ENCODE results near the gene RYR2. TPM values are rescaled to one million over a fixed set of nuclear protein-coding genes. Genes with fewer than 3 reads are reported as not detected.

The RYR2 gene
- total and polyA plus RNA-seq, 2 donors (not counting 1 experiment from before 2014, with no cell fraction given) = not detected

- H2AFZ ChIP-seq (ENCODE audit: insufficient read depth, low read depth, low read length, poor library complexity, severe bottlenecking) = no peak overlapping the region
- Mint-ChIP-seq H3K4me1 (no peaks in the 10 kb centered on the region), H3K27ac (no peak overlapping the region), H3K27me3 (no peaks in the 10 kb centered on the region), H3K9me3 (ENCODE audit: insufficient read depth) (peaks cover under 1% of the 10 kb centered on the region), H3K4me3 (no peak overlapping the region)
- H3K27ac ChIP-seq (ENCODE audit: low read length in 2 of 2) = no peak overlapping the region
- H3K79me2 ChIP-seq (ENCODE audit: control insufficient read depth, insufficient read depth, low read length) = no peaks in the 10 kb centered on the region
- ChIA-PET CTCF (no interaction called here), POLR2A (no interaction called here)
- H3K36me3 ChIP-seq (replicated peaks in 1 of 2; ENCODE audit: control extremely low read depth in 1 of 2, control insufficient read depth in 1 of 2, extremely low read depth in 1 of 2, insufficient read depth in 2 of 2, low read length in 1 of 2) = no peaks in the 10 kb centered on the region
- no peak for TF ChIP-seq EZH2 (IDR thresholded peaks at IDR 0.05; ENCODE audit: borderline replicate concordance, insufficient read depth, low read depth, low read length, poor library complexity, severe bottlenecking)
- TF ChIP-seq, protein P1, sequence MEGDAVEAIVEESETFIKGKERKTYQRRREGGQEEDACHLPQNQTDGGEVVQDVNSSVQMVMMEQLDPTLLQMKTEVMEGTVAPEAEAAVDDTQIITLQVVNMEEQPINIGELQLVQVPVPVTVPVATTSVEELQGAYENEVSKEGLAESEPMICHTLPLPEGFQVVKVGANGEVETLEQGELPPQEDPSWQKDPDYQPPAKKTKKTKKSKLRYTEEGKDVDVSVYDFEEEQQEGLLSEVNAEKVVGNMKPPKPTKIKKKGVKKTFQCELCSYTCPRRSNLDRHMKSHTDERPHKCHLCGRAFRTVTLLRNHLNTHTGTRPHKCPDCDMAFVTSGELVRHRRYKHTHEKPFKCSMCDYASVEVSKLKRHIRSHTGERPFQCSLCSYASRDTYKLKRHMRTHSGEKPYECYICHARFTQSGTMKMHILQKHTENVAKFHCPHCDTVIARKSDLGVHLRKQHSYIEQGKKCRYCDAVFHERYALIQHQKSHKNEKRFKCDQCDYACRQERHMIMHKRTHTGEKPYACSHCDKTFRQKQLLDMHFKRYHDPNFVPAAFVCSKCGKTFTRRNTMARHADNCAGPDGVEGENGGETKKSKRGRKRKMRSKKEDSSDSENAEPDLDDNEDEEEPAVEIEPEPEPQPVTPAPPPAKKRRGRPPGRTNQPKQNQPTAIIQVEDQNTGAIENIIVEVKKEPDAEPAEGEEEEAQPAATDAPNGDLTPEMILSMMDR (IDR thresholded peaks at IDR 0.05) = no peak
- H3K9ac ChIP-seq (ENCODE audit: low read length) = no peak overlapping the region
- H3K4me1 ChIP-seq (ENCODE audit: control insufficient read depth in 2 of 2, insufficient read depth in 2 of 2, low read length in 2 of 2) = no peaks in the 10 kb centered on the region
- intact Hi-C loops (cut with micrococcal nuclease) = no loop called here
- ATAC-seq (ENCODE audit: low read depth) (no peak), DNase-seq (no peak)
- no peak overlapping the region for H3K4me3 ChIP-seq (ENCODE audit: control extremely low read depth in 1 of 5, extremely low read depth in 1 of 5, insufficient read depth in 1 of 5, low read depth in 2 of 5, low read length in 4 of 5)
- no peaks in the 10 kb centered on the region for H3K27me3 ChIP-seq (replicated peaks in 1 of 4; ENCODE audit: control extremely low read depth in 1 of 4, control insufficient read depth in 3 of 4, insufficient read depth in 4 of 4, low read length in 3 of 4)
- no peaks in the 10 kb centered on the region for H4K20me1 ChIP-seq (ENCODE audit: control insufficient read depth, insufficient read depth, low read length, poor library complexity, severe bottlenecking)
- 96% methylated on average over 4 of the region's 6 CpGs for WGBS (ENCODE audit: insufficient coverage)
- no peak overlapping the region for H3K4me2 ChIP-seq (replicated peaks; ENCODE audit: low read depth, low read length, poor library complexity, severe bottlenecking)
- H3K9me3 ChIP-seq (ENCODE audit: control extremely low read depth in 1 of 3, control insufficient read depth in 2 of 3, insufficient read depth in 1 of 3, low read length in 2 of 3) = no peaks in the 10 kb centered on the region
Measured at GRCh38 chr1:237179503-237179902, 137.5 kb downstream of the RYR2 start.

DNA sequence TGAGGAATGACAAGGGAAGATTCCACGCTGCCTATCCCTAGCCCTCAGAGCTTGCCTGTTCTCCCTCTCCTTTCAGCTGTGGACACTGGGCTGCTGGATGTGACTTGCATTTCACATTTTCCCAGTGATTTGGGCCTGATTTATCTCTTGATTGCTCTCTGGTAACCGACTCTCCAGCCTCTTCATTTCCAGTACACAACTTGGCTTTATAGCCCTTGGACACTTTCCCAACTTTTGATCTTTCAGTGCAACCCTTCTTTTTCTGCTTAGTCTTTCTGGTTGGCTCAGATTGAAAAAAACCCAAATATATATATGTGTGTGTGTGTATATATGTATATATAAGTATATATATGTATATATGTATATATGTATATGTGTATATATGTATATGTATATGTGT, 138.3 kb downstream of the RYR2 start:
- Mint-ChIP-seq H3K9me3 (ENCODE audit: insufficient read depth) (no peaks in the 10 kb centered on the region), H3K4me1 (no peaks in the 10 kb centered on the region), H3K27me3 (no peaks in the 10 kb centered on the region), H3K4me3 (no peak overlapping the region), H3K27ac (no peak overlapping the region)
- H3K4me1 ChIP-seq (ENCODE audit: control insufficient read depth in 2 of 2, insufficient read depth in 2 of 2, low read length in 2 of 2) = no peaks in the 10 kb centered on the region
- no peaks in the 10 kb centered on the region for H3K9me3 ChIP-seq (ENCODE audit: control extremely low read depth in 1 of 3, control insufficient read depth in 2 of 3, insufficient read depth in 1 of 3, low read length in 2 of 3)
- ChIA-PET CTCF (no interaction called here), POLR2A (no interaction called here)
- DNase-seq (no peak), ATAC-seq (ENCODE audit: low read depth) (no peak)
- no peaks in the 10 kb centered on the region for H4K20me1 ChIP-seq (ENCODE audit: control insufficient read depth, insufficient read depth, low read length, poor library complexity, severe bottlenecking)
- H3K4me3 ChIP-seq (ENCODE audit: control extremely low read depth in 1 of 5, extremely low read depth in 1 of 5, insufficient read depth in 1 of 5, low read depth in 2 of 5, low read length in 4 of 5) = no peak overlapping the region
- no peaks in the 10 kb centered on the region for H3K79me2 ChIP-seq (ENCODE audit: control insufficient read depth, insufficient read depth, low read length)
- 58% methylated on average over 2 of the region's 2 CpGs for WGBS (ENCODE audit: insufficient coverage)
- H3K36me3 ChIP-seq (replicated peaks in 1 of 2; ENCODE audit: control extremely low read depth in 1 of 2, control insufficient read depth in 1 of 2, extremely low read depth in 1 of 2, insufficient read depth in 2 of 2, low read length in 1 of 2) = no peaks in the 10 kb centered on the region
- no peak overlapping the region for H2AFZ ChIP-seq (ENCODE audit: insufficient read depth, low read depth, low read length, poor library complexity, severe bottlenecking)
- no peak for TF ChIP-seq EZH2 (IDR thresholded peaks at IDR 0.05; ENCODE audit: borderline replicate concordance, insufficient read depth, low read depth, low read length, poor library complexity, severe bottlenecking)
- TF ChIP-seq, protein P1 (IDR thresholded peaks at IDR 0.05) = no peak
- H3K9ac ChIP-seq (ENCODE audit: low read length) = no peak overlapping the region
- H3K4me2 ChIP-seq (replicated peaks; ENCODE audit: low read depth, low read length, poor library complexity, severe bottlenecking) = no peak overlapping the region
- intact Hi-C loops (cut with micrococcal nuclease) = no loop called here
- no peak overlapping the region for H3K27ac ChIP-seq (ENCODE audit: low read length in 2 of 2)
- H3K27me3 ChIP-seq (replicated peaks in 1 of 4; ENCODE audit: control extremely low read depth in 1 of 4, control insufficient read depth in 3 of 4, insufficient read depth in 4 of 4, low read length in 3 of 4) = no peaks in the 10 kb centered on the region
